ENCODE measurements around the gene STK24. TPM values are rescaled to one million over a fixed set of nuclear protein-coding genes. Genes with fewer than 3 reads are reported as not detected.

Gene STK24
- total and polyA plus RNA-seq, 2 of the 8 experiments (the other 6 are each of a cell fraction or from before 2014, with no cell fraction given) = 62.8 to 143 TPM

DNA sequence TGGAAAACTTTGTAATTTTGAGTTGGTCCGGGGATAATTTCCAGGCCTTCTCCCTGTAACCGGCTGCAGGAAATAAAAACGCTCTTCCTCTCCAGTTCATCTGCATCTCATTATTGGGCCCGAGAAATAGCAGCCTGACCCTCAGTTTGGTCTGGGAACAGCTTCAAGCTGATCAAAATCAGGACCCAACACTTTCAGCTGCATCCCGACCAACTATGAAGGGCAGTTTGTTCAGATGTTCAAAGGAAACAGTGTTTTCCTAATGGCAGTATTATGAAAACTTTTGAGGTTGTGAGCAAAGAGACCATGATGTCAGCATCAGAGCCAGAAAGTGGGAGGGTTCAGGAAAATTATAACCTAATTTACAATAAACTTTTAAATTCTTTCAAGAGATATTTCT is 35.7 kb downstream of the STK24 start:
- no peak overlapping the region for H3K4me2 ChIP-seq (ENCODE audit: insufficient read depth in 1 of 2, low read depth in 2 of 2, low read length in 2 of 2)
- peaks cover 41 to 98% of the 10 kb centered on the region in 2 experiments for H3K79me2 ChIP-seq (ENCODE audit: control insufficient read depth in 1 of 2, insufficient read depth in 2 of 2, low read length in 2 of 2)
- H2AFZ ChIP-seq (ENCODE audit: low read length) = no peak overlapping the region
- TF ChIP-seq GTF2F1 (IDR thresholded peaks at IDR 0.05; ENCODE audit: borderline replicate concordance, low read depth, low read length) (no peak), YY1 (IDR thresholded peaks at IDR 0.05; ENCODE audit: low read depth, low read length) (no peak), KDM4A (IDR thresholded peaks at IDR 0.05; ENCODE audit: low read depth, low read length, severe bottlenecking) (no peak), CBX5 (IDR thresholded peaks at IDR 0.05; ENCODE audit: low read depth, low read length) (no peak), EGR1 (IDR thresholded peaks at IDR 0.05; ENCODE audit: borderline replicate concordance, low read depth, low read length) (no peak), RNF2 (IDR thresholded peaks at IDR 0.05; ENCODE audit: borderline replicate concordance, low read depth, low read length, missing control alignments, poor library complexity, severe bottlenecking) (no peak), RXRA (IDR thresholded peaks at IDR 0.05; ENCODE audit: insufficient read depth, low read depth, low read length) (no peak), MAFK (IDR thresholded peaks at IDR 0.05; ENCODE audit: low read depth, low read length) (no peak), TAF1 (IDR thresholded peaks at IDR 0.05; ENCODE audit: low read depth, low read length) (no peak)
- TF ChIP-seq, protein P1, sequence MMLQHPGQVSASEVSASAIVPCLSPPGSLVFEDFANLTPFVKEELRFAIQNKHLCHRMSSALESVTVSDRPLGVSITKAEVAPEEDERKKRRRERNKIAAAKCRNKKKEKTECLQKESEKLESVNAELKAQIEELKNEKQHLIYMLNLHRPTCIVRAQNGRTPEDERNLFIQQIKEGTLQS (IDR thresholded peaks at IDR 0.05; ENCODE audit: insufficient read depth, low read depth, low read length) = no peak
- no peak overlapping the region for H2BK120ac ChIP-seq (replicated peaks; ENCODE audit: low read depth, low read length)
- DNase-seq (ENCODE audit: low read depth in 1 of 2, low spot score in 2 of 2) (no peak), FAIRE-seq (no peak)
- peaks cover 35 to 52% of the 10 kb centered on the region in 2 experiments for H4K20me1 ChIP-seq (replicated peaks in 1 of 2; ENCODE audit: control insufficient read depth in 1 of 2, insufficient read depth in 2 of 2, low read length in 2 of 2)
- ChIA-PET POLR2A (ENCODE audit: partially characterized antibody) (no interaction called here), CTCF (ENCODE audit: partially characterized antibody) (interaction anchor here (0.8 to 8.2 kb wide), 12 partner anchors 11 to 130 kb away, joined by 3 to 47 read pairs (median 6); no protein-coding TSS in a partner anchor)
- peaks cover 7 to 22% (median 12%) of the 10 kb centered on the region in 4 experiments for H3K4me1 ChIP-seq (replicated peaks in 1 of 4; ENCODE audit: control insufficient read depth in 3 of 4, insufficient read depth in 4 of 4, low read length in 3 of 4)
- H3K56ac ChIP-seq (replicated peaks; ENCODE audit: insufficient read length, low read depth, low read length) = no peak overlapping the region
- H3K36me3 ChIP-seq (ENCODE audit: control insufficient read depth in 2 of 4, insufficient read depth in 4 of 4, low read length in 3 of 4) = no peaks in the 10 kb centered on the region; a peak in 1 of 8 replicates
- H3K23ac ChIP-seq (ENCODE audit: insufficient read length) = no peak overlapping the region
- no peak overlapping the region for H3K18ac ChIP-seq (ENCODE audit: extremely low read depth, low read length)
- no peak overlapping the region for H4K91ac ChIP-seq (replicated peaks; ENCODE audit: insufficient read length, low read length)
- no peaks in the 10 kb centered on the region for H3K27me3 ChIP-seq (replicated peaks in 1 of 4; ENCODE audit: control insufficient read depth in 3 of 4, extremely low read depth in 1 of 4, insufficient read depth in 3 of 4, low read length in 3 of 4)
- no peak overlapping the region for H2AK5ac ChIP-seq (ENCODE audit: low read depth, low read length)
- no peaks in the 10 kb centered on the region for H3K9me3 ChIP-seq (ENCODE audit: insufficient read depth in 2 of 2, low read depth in 1 of 2, low read length in 1 of 2)
- H3K79me1 ChIP-seq (ENCODE audit: low read depth, low read length) = peaks cover 32% of the 10 kb centered on the region
- no peak overlapping the region for H3K27ac ChIP-seq (ENCODE audit: low read depth, low read length)
- H2BK15ac ChIP-seq (ENCODE audit: low read length) = no peak overlapping the region
- no peak overlapping the region for H3K4ac ChIP-seq (replicated peaks; ENCODE audit: insufficient read length, low read depth, low read length)
- H3K9ac ChIP-seq (replicated peaks in 1 of 4; ENCODE audit: extremely low read depth in 1 of 4, low read depth in 3 of 4, low read length in 3 of 4) = no peak overlapping the region
- H2BK5ac ChIP-seq (ENCODE audit: low read depth, low read length) = no peak overlapping the region
- no peak overlapping the region for H4K5ac ChIP-seq (ENCODE audit: insufficient read length, low read depth, low read length)
- no peak overlapping the region for H2BK12ac ChIP-seq (ENCODE audit: low read depth, low read length)
- WGBS, 2 experiments (ENCODE audit: extremely low coverage in 1 of 2, insufficient coverage in 1 of 2, insufficient read length in 1 of 2, insufficient replicate concordance in 2 of 2, low coverage in 1 of 2, low lambda C conversion rate in 2 of 2, missing lambda C conversion rate in 1 of 2) = 88% methylated on average over 5 of the region's 5 CpGs; no CpG with 5 or more reads in 1 of the 2 experiments
- no peak overlapping the region for H3K14ac ChIP-seq (ENCODE audit: insufficient read length)
- no peak overlapping the region for H2BK20ac ChIP-seq (ENCODE audit: low read length)
- H3K23me2 ChIP-seq (ENCODE audit: low read depth, low read length) = no peaks in the 10 kb centered on the region
- no peak overlapping the region for H4K8ac ChIP-seq (ENCODE audit: extremely low read depth, insufficient read depth, low read length)
- H3K4me3 ChIP-seq (ENCODE audit: extremely low read depth in 1 of 4, insufficient read depth in 2 of 4, low read depth in 3 of 4, low read length in 4 of 4) = no peak overlapping the region
